Left renal pelvis (tissue), 4 donors: Measurements from ENCODE around the gene KHDRBS2. TPM values are rescaled to one million over a fixed set of nuclear protein-coding genes. Genes with fewer than 3 reads are reported as not detected.
A peak's percentile ranks its signal among the peaks of the same experiment; 100 is the strongest.
"Not testable (repeated sequence)": the region's sequence is repeated elsewhere in the genome, so short reads cannot be mapped to it uniquely, and the experiment has no call there.

Source experiments
- DNase-seq, 4 donors: peaks; one replicate each; pipeline ENCODE4 v3.0.0-alpha.2; 2013; ENCODE audit warnings: low read depth in 4 of 4, low spot score in 3 of 4
- polyA plus RNA-seq, 4 donors: library from polyadenylated mRNA; unstranded; fragments of 120-200 nt; gene quantifications; one replicate each; pipeline ENCODE4 v1.2.1, GENCODE V29; 2013; ENCODE audit not compliant: insufficient read length in 4 of 4

The KHDRBS2 gene
- polyA plus RNA-seq, 4 donors, result 0.48 to 2.3 (median 2.1) TPM

- DNase-seq, result no peak
These were observed 399.3 kb downstream of the KHDRBS2 start for GRCh38 chr6:61886608-61887259.

DNA sequence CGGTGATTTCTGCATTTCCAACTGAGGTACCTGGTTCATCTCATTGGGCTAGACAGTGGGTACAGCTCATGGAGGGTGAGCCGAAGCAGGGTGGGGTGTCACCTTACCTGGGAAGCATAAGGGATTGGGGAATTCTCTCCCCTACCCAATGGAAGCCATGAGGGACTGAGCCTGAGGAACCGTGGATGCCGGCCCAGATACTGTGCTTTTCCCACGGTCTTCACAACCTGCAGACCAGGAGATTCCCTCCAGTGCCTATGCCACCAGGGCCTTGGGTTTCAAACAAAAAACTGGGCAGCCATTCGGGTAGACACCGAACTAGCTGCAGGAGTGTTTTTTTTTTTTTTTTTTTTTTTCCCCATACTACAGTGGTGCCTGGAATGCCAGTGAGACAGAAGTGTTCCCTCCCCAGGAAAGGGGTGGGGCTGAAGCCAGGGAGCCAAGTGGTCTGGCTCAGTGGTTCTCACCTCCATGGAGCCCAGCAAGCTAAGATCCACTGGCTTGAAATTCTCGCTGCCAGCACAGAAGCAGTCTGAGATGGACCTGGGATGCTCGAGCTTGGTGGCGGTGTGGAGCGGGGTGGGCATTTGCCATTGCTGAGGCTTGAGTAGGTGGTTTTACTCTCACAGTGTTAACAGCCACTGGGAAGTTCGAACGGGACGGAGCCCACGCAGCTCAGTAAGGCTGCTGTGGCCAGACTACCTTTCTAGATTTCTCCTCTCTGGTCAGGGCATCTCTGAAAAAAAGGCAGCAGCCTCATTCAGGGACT lies 416.2 kb downstream of the KHDRBS2 start:
- DNase-seq, result no peak

DNA sequence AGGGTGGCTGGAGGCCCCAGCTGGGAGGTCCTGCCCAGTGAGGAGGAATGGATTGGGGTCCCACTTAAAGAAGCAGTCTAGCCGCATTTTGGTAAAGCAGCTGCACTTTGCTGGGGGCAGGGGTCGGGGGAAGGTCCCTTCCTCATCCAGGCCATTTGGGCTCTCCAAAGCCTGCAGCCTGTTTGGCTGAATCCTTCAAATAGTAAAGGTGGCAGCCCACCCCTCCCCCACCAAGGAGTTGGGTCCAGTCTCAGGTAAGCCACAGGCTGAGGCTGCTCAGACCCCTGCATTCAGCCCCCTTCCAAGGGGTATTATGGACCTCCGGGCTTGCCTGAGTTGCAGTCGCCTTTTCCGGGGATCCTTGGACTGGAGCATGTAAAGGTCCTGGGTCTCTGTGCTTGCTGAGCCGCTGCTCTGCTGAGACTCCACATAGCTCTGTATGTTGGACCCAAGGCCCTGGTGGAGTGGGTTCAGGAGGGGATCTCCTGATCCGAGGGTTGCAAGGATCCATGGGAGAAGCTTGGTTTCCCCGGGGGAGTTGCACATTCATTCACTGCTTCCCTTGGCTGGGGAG lies 417.4 kb downstream of the KHDRBS2 start:
- DNase-seq, result no peak

GRCh38 chr6:61867635-61868034 lies 418.4 kb downstream of the KHDRBS2 start:
- no peak for DNase-seq

GRCh38 chr6:61857541-61857940 lies 428.5 kb downstream of the KHDRBS2 start:
- no peak for DNase-seq

DNA sequence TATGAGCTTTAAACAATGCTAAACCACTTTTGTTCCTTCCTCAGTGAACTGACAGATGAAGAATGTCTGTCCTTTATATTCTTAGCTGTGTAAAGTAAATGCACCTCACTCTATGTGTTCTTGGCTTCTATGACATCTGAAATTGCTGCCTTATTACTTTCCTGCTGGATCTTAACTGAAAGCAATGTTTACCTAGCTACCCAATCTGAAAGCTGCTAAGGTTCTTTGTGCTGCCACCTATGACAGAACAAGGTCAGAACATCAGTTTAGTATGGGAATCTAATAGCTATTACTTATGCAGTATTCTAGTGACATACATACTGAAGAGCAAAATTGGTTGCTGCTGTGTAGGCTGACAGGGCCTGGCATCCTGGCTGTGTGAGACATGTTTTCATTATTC lies 444.1 kb downstream of the KHDRBS2 start:
- DNase-seq, result peak in 1 of 4 donors; percentile 3

DNA sequence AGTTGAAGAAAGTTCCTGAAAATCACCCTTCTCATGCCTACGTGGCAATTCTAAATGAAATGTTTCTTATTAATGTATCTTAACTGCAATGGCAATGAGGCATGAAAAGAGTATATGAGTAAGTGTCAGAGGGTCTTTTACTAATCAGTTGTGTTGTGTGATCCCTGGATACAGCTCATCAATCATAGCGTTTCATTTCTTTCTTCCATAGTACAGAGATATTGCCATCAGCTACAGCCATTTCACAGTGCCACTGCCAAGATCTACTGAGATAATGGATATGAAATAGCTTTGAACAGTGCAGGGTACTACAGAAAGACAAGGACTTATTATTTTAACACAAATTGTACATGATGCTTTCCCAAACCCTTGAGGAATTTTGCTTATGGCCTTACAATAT lies 450.8 kb downstream of the KHDRBS2 start:
- no peak for DNase-seq

GRCh38 chr6:61833176-61833755 lies 452.8 kb downstream of the KHDRBS2 start:
- DNase-seq, result no peak

DNA sequence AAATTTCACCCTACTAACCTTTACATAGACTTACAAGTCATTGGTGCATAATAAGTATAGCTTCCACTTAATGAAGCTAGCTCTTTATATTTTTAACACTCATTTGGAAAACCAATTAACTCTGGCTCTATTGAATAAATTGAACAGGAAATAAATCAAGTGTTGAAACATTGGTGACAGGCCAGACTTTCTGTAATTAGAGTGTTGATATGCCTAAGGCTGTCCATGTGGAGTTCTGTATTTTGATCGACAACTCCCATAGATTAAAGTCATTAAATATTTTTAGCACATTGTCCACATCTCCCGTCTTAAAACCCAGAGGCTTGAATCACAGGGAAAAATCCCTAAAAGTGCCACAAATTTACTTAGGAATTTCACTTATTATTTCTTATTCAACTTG lies 468.3 kb downstream of the KHDRBS2 start:
- no peak for DNase-seq

- DNase-seq, result no peak
These were observed 476.0 kb downstream of the KHDRBS2 start for GRCh38 chr6:61810047-61810446.

- DNase-seq, result peak in 3 of 4 donors; percentile 2 to 6 (median 6)
These were observed 476.9 kb downstream of the KHDRBS2 start for GRCh38 chr6:61809004-61809595.

GRCh38 chr6:61787998-61788397 lies 498.0 kb downstream of the KHDRBS2 start:
- no peak for DNase-seq

DNA sequence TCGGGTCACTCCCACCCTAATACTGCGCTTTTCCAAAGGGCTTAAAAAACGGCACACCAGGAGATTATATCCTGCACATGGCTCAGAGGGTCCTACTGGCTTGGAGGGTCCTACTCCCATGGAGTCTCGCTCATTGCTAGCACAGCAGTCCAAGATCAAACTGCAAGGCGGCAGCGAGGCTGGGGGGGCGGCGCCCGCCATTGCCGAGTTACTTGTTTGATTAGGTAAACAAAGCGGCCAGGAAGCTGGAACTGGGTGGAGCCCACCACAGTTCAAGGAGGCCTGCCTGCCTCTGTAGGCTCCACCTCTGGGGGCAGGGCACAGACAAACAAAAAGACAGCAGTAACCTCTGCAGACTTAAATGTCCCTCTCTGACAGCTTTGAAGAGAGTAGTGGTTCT lies 516.6 kb downstream of the KHDRBS2 start:
- not testable (repeated sequence) for DNase-seq

GRCh38 chr6:61755739-61756138 lies 530.3 kb downstream of the KHDRBS2 start:
- no peak for DNase-seq

- no peak for DNase-seq
These were observed 534.0 kb downstream of the KHDRBS2 start for GRCh38 chr6:61751986-61752385.

DNA sequence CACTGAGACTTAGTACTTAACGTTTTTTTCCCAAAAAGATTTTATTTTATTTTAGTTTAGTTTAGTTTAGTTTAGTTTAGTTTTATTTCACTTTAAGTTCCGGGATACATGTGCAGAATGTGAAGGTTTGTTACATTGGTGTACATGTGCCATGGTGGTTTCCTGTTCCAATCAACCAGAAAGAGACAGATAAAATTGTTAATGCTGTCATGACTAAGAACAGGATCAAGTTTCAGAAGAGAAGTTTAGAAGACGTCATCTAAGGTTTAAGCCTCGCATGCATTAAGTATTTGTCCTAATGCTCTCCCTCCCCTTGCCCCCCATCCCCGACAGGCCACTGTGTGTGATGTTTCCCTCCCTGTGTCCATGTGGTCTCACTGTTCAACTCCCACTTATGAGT lies 540.0 kb downstream of the KHDRBS2 start:
- DNase-seq, result no peak

GRCh38 chr6:61711849-61712248 lies 574.2 kb downstream of the KHDRBS2 start:
- no peak for DNase-seq

GRCh38 chr6:61688165-61688564 lies 597.9 kb downstream of the KHDRBS2 start:
- no peak for DNase-seq

DNA sequence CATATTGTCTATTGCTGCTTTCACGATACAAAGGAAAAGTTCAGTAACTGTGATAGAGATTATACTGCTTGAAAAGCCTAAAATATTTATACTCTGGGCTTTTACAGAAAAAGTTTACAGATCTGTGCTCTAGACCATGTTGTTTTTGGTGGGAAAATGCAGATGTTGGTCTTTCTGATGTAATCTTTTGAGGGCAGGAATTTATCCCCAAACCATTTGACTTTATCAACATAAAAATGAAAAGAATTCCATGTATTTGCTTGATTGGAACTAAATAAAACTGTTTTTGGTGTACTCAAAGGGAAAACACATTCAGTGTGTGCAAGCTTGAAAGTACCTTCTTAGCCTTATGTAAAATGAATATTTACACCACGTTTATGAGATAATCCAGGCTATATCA lies 603.5 kb downstream of the KHDRBS2 start:
- no peak for DNase-seq

- no peak for DNase-seq
These were observed 606.4 kb downstream of the KHDRBS2 start for GRCh38 chr6:61679625-61680024.

GRCh38 chr6:61675734-61676133 lies 610.3 kb downstream of the KHDRBS2 start:
- no peak for DNase-seq
